Tibial nerve (tissue), 4 donors: ENCODE data around the gene MARCHF3. TPM values are rescaled to one million over a fixed set of nuclear protein-coding genes. Genes with fewer than 3 reads are reported as not detected.

Experiments
- DNase-seq, 2 donors: peaks; one replicate each; pipeline ENCODE4 v3.0.0-alpha.2; 2019; ENCODE audit warnings: low spot score in 2 of 2
- H3K27ac ChIP-seq, 4 donors: fragments of 200-600 bp; sonication (generic) in 3 of 4; one replicate each; pipeline ENCODE4 v1.5.1; 2017 to 2019; ENCODE audit warnings: mild to moderate bottlenecking in 1 of 4
- H3K27me3 ChIP-seq, 2 donors: fragments of 200-600 bp; sonication (generic) in 1 of 2; one replicate each; pipeline versions ENCODE4 v1.5.1 to v1.6.0; 2017 to 2019
- H3K36me3 ChIP-seq, 3 donors: fragments of 200-600 bp; sonication (generic); one replicate each; pipeline ENCODE4 v1.5.1; 2018 to 2019
- H3K4me1 ChIP-seq, 4 donors: fragments of 200-600 bp; sonication (generic) in 3 of 4; one replicate each; pipeline ENCODE4 v1.5.1; 2017 to 2019
- H3K4me3 ChIP-seq, 4 donors: fragments of 200-600 bp; sonication (generic) in 3 of 4; one replicate each; pipeline ENCODE4 v1.5.1; 2017 to 2019; ENCODE audit warnings: mild to moderate bottlenecking in 1 of 4, moderate library complexity in 1 of 4
- H3K9me3 ChIP-seq, 4 donors: fragments of 200-600 bp; sonication (generic) in 3 of 4; one replicate each; pipeline ENCODE4 v1.5.1; 2017 to 2019
- EP300 ChIP-seq, 2 donors: sonication (generic); formaldehyde crosslinking; IDR thresholded peaks; one replicate each; pipeline ENCODE4 v1.6.1; 2017; ENCODE audit warnings: antibody characterized with exemption in 2 of 2, mild to moderate bottlenecking in 1 of 2
- POLR2A ChIP-seq, 2 donors: fragments of 450-650 bp; IDR thresholded peaks; one replicate each; pipeline ENCODE4 v1.6.1; 2017; ENCODE audit warnings: antibody characterized with exemption in 2 of 2, mild to moderate bottlenecking in 2 of 2, moderate library complexity in 2 of 2
- WGBS, 2 donors: methylation state at CpG; one replicate each; pipeline ENCODE4 v1.1.5; 2018; 5-methylcytosine and 5-hydroxymethylcytosine counted together
- total RNA-seq, 4 donors: library from RNA; depleted of rRNA; stranded (reverse); fragments of >200 nt; gene quantifications; one replicate each; pipeline ENCODE4 v1.1.0, GENCODE V29; 2016
- TF ChIP-seq, protein P1 (sequence below), 5 experiments: fragments of 200-600 bp in 3 of 5; fragments of 450-650 bp in 2 of 5; sonication (generic) in 3 of 5; IDR thresholded peaks; one replicate each; pipeline ENCODE4 v1.5.1; 2016 to 2019; ENCODE audit warnings: antibody characterized with exemption in 5 of 5, mild to moderate bottlenecking in 3 of 5, moderate library complexity in 2 of 5

Gene MARCHF3
- total RNA-seq, 4 donors from 2014 or later: 1.8 to 8.7 (median 4.7) TPM

DNA sequence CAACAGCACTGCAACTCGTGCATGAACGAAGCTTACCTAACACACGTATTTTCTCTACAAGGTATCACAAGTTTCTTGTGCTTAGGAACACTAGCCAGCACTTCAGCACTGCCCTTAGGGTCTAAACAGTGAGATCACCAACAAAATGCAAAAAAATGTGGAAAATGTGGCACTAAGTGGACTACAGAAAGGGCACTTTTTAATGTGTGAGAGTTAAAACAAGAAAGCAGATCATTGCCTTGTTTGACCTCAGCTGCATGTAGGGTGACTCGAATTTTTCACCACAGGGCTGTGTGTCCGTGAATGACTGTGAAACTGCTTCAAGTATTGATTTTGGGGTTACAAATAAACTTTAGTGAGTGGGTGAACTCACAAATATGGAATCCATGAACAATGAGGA is 90.5 kb downstream of the MARCHF3 start:
- no peak for DNase-seq
- Histone ChIP-seq H3K27ac (no peak overlapping the region), H3K27me3 (no peaks in the 10 kb centered on the region), H3K9me3 (no peaks in the 10 kb centered on the region), H3K36me3 (no peaks in the 10 kb centered on the region), H3K4me1 (no peaks in the 10 kb centered on the region), H3K4me3 (no peak overlapping the region)
- no peak for TF ChIP-seq EP300 (IDR thresholded peaks at IDR 0.05)
- no peak for TF ChIP-seq POLR2A (IDR thresholded peaks at IDR 0.05)
- TF ChIP-seq, protein P1, sequence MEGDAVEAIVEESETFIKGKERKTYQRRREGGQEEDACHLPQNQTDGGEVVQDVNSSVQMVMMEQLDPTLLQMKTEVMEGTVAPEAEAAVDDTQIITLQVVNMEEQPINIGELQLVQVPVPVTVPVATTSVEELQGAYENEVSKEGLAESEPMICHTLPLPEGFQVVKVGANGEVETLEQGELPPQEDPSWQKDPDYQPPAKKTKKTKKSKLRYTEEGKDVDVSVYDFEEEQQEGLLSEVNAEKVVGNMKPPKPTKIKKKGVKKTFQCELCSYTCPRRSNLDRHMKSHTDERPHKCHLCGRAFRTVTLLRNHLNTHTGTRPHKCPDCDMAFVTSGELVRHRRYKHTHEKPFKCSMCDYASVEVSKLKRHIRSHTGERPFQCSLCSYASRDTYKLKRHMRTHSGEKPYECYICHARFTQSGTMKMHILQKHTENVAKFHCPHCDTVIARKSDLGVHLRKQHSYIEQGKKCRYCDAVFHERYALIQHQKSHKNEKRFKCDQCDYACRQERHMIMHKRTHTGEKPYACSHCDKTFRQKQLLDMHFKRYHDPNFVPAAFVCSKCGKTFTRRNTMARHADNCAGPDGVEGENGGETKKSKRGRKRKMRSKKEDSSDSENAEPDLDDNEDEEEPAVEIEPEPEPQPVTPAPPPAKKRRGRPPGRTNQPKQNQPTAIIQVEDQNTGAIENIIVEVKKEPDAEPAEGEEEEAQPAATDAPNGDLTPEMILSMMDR (IDR thresholded peaks at IDR 0.05): no peak
- WGBS, 2 donors: 63 to 82% methylated on average over 5 of the region's 5 CpGs

DNA sequence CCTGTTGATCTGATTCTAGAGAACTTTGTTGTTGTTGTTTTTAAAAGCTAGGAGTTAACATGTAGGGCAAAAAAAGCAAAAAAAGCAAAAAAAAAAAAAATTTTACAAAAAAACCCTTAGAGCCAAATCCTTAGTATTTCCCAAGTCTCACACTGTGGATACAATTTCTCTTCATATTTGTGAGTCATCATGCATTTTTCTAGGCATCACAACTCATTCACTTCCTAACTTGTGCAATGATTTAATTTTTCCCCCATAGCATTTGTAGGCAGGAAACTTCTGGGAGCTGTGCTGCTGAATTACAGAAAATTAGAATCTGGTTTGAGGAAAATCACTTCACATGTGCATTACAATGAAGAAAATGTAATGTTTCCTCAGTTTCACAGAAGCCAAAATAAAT is 91.9 kb downstream of the MARCHF3 start:
- Histone ChIP-seq H3K9me3 (no peaks in the 10 kb centered on the region), H3K4me3 (no peak overlapping the region), H3K4me1 (no peaks in the 10 kb centered on the region), H3K36me3 (no peaks in the 10 kb centered on the region), H3K27me3 (no peaks in the 10 kb centered on the region), H3K27ac (no peak overlapping the region)
- no peak for TF ChIP-seq EP300 (IDR thresholded peaks at IDR 0.05)
- TF ChIP-seq, protein P1 (IDR thresholded peaks at IDR 0.05): no peak
- TF ChIP-seq POLR2A (IDR thresholded peaks at IDR 0.05): no peak
- no peak for DNase-seq

DNA sequence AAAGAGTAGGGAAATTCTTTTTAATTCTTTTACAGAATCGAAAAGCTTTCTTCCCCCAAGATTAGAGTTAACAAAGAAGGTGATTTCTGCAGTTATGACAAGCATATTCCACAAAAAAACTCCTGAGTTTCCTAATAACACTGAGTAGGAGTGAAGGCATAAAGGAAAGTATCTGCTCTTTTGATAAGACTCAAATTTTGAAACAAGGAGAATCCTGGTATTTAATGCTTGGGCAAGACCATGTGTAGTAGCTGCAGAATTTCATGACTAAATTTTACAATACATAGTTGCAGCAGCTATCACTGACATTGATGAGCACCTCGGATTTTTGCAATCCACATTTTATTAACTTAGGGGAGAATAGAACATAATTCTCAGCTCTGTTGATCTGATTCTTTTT is 92.6 kb downstream of the MARCHF3 start:
- H3K27ac ChIP-seq: no peak overlapping the region
- 93 to 96% methylated on average over 2 of the region's 2 CpGs for WGBS, 2 donors
- H3K27me3 ChIP-seq: no peaks in the 10 kb centered on the region
- no peaks in the 10 kb centered on the region for H3K9me3 ChIP-seq
- H3K36me3 ChIP-seq: no peaks in the 10 kb centered on the region
- H3K4me3 ChIP-seq: no peak overlapping the region
- no peaks in the 10 kb centered on the region for H3K4me1 ChIP-seq
- DNase-seq: no peak
- TF ChIP-seq POLR2A (IDR thresholded peaks at IDR 0.05) (no peak), EP300 (IDR thresholded peaks at IDR 0.05) (no peak)
- TF ChIP-seq, protein P1 (IDR thresholded peaks at IDR 0.05): no peak

DNA sequence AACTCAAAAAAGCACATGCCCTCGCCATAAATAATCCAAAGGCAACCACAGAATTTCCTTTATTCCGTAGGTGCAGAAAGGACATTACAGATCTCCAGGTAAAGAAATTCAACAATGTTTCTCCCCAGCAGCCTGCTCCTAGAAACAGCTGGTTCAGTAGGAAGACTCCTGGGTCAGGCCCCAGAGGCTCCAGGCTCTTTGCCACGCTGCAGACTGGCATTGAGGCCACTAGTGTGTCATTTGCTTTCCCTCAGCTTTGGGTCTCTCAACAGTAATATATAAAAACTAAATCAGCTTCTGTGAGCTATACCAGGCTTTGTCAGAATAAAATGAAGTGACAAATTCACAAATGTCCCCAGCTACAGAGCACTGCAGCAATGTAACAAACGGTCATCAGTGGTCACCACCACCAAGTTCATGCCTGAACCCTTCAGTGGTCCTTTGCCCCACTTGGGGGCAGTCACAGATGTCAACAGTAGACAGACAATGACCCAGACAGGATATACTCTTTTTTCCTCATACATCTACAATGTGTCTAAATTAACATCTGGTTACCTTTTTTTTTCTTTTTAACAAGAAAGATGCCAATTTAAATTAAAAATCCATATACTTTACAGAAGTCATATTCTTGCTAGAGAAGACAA is 93.5 kb downstream of the MARCHF3 start:
- Histone ChIP-seq H3K36me3 (no peaks in the 10 kb centered on the region), H3K27ac (no peak overlapping the region), H3K4me3 (no peak overlapping the region), H3K9me3 (no peaks in the 10 kb centered on the region), H3K27me3 (no peaks in the 10 kb centered on the region), H3K4me1 (no peaks in the 10 kb centered on the region)
- DNase-seq: no peak
- TF ChIP-seq EP300 (IDR thresholded peaks at IDR 0.05): no peak
- WGBS, 2 donors: 87% methylated on average over 4 of the region's 4 CpGs

DNA sequence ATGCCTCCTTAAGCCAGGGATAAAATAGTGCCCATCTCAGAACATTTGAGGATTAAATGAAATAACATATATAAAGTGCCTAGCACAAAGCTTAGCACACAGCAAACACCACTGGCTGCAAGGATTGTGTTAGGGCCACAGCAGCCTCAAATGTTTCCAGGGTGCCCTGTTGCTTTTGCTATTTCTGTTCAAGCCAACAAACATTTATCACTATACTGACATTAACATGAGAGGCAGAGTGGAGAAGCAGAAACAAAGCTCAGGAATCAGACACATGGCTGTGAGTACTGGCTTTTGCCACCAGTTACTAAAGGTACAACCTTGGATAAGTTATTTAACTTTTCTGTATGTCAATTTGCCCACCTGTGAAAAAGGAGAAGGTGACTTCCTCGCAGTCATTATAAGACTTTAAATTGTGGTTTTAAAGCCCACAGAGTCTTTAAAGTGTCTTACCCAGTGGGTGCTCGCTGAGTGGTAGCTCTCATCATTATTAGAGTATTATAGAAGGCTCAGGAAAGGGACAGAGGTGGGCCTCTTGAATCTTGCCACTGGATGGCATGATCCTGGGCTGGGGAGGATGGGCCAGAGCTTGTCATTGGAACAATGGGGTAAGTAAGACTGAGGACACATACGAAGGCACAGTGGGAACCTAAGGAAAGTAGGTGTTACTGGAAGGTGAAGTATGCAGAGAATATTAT is 98.2 kb downstream of the MARCHF3 start:
- Histone ChIP-seq H3K9me3 (no peaks in the 10 kb centered on the region), H3K36me3 (no peaks in the 10 kb centered on the region), H3K27me3 (no peaks in the 10 kb centered on the region), H3K4me3 (no peak overlapping the region), H3K27ac (no peak overlapping the region), H3K4me1 (no peaks in the 10 kb centered on the region)
- 85 to 96% methylated on average over 3 of the region's 3 CpGs for WGBS, 2 donors
- TF ChIP-seq POLR2A (IDR thresholded peaks at IDR 0.05) (no peak), EP300 (IDR thresholded peaks at IDR 0.05) (no peak)
- TF ChIP-seq, protein P1 (IDR thresholded peaks at IDR 0.05): no peak
- DNase-seq: no peak
